KBM-7 (cell line): Measurements from ENCODE around the gene TTC34.

Experiments used
- DNase-seq: peaks from one replicate; pipeline ENCODE4 v3.0.0-alpha.2; 2015
- in situ Hi-C: fragments of 300-500 bp; cut with MboI; formaldehyde crosslinking; loops from 2 replicates; pipeline ENCODE4 v1.14.3; 2020; ENCODE audit warnings: low sequenced_read_pairs, low pct_unique_long_range_greater_than_20kb, mixed read lengths

The TTC34 gene

GRCh38 chr1:2623571-2624337 is 177.7 kb downstream of the TTC34 start:
- no peak for DNase-seq
- in situ Hi-C loops = no loop called here

DNA sequence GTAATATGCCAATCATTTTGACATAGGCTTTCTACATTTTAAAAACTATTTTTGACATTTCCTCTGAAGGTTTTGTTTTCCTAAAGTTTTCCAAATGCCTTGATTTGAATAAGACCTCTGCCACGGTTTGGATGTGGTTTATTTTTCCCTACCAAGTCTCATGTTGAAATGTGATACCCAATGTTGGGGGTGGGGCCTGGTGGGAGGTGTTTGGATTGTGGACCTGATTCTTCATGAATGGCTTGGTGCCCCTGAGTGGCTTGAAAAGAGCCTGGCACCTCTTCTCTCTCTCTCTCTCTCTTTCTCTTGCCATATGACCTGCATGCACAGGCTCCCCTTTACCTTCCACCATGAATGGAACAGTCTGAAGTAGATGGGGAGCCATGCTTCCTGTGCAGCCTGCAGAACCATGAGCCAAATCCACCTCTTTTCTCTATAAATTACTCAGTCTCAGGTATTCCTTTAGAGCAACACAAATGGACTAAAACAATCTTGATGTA is 183.5 kb downstream of the TTC34 start:
- in situ Hi-C loops = no loop called here
- DNase-seq = no peak

GRCh38 chr1:2614145-2614544 is 187.3 kb downstream of the TTC34 start:
- in situ Hi-C loops = no loop called here
- DNase-seq = no peak

DNA sequence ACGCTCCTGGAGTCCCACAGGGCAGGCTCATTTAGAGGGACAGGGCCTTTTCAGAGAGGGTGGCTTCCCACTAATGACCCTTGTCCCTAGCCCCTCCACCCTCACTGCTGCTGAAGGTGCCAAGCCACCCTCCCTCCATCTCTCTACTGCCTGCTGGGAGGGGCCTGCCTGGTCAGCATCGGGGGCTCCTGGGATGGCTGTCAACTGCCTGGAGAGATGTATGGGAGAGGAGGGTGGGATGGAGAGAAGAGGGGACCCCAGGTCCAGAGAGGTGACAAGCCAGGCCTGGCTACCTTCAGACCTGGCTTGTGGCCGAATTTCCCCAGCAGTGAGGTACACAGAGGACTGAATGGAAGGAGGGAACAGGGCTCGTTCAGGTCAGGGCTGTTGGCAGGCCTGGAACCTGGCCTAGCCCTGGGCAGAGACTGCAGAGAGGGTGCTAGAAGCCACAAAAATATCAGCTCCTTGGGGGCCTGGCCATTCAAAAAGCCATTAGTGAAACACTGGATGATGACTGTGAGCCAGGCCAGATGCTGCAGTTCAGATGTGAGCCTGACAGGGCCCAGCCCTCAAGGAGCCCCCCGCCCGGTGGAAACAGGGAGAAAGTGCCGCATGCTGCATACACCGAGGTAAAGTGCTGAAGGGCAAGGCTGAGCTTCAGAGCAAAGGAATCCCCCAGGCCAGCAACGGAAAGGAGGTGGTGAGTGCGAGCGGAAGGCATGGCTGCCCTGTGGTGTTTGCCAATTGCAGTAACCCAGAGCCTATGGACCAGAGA is 188.7 kb downstream of the TTC34 start:
- in situ Hi-C loops = no loop called here

GRCh38 chr1:2611621-2612437 is 189.7 kb downstream of the TTC34 start:
- in situ Hi-C loops = no loop called here

More for the DNA sequence above, 188.7 kb downstream of the TTC34 start:
- no peak for DNase-seq

GRCh38 chr1:2611031-2611501 is 190.4 kb downstream of the TTC34 start:
- in situ Hi-C loops = no loop called here
- no peak for DNase-seq

More at GRCh38 chr1:2611621-2612437, 189.7 kb downstream of the TTC34 start:
- no peak for DNase-seq

DNA sequence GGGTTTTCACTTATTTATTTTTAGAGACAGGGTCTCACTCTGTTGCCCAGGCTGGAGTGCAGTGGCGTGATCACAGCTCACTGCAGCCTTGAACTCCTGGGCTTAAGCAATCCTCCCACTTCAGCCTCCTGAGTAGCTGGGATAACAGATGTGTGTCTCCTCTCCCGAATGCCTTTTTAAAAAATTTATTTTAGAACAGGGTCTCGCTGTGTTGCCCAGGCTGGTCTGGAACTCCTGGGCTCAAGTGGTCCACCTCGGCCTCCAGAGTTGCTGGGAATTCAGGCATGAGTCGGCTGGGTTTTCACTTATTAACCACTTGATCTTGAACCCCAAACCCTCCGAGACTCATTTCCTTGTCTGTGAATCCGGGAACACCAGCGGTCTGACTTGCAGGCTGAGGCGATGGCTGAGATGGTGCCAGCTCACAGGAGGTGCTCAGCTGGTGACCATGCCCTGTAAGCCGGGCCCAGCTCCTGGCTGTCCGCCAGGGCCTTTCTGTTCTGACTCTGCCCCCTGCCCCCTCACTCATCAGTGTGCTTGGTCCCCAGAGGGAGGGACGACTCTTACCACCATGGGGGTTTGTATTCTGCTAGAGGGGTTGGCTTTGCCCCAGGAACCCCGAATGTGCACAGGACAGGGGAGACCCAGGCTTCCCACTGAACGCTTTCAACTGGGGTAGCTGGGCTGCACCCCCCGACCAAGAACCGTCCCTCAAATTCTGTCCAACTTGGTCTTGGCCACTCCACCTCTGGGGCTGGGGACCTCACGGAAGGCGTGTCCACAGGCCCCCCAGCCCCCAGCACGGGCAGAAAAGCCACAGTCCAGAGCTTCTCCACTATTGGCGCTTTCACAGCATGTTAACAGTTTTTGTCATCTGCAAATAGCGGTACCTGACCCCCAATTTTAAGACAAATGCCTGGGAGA is 191.2 kb downstream of the TTC34 start:
- in situ Hi-C loops = no loop called here
- DNase-seq = no peak

DNA sequence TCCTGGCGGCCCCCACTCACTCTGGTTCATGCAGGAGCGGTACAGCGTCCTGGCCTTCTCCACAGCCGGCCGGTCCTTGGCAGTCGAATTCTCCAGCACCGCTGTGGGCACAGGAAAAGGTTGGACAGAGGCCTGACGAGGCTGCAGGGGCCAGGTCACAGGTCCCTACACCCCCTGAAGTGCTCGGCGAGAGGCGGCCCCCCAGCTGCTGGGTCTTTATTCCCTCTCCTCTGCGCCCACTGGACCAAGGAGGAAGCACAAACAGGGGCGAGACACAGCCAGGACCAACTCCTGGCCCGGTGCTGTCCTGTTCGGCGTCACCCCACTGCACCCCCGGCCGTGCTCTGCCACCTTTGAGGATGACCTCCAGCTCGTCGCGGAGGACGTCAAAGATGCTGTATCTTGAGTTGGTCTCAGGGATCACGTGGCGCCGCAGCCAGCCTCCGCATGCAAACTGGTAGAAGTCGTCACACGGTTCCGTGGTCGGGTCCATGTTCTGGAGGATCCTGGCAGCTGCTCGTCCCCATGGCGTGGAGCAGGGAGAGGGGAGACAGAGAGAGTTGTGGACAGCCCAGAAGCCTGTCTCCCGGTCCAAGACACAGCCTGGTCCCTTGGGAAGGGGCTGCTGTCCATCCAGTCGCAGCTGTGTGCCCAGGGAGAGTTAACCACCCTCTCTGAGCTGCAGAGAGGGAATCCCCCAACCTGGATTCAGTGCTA is 192.0 kb downstream of the TTC34 start:
- in situ Hi-C loops = no loop called here
- DNase-seq = no peak

GRCh38 chr1:2607641-2608091 is 193.8 kb downstream of the TTC34 start:
- in situ Hi-C loops = no loop called here
- DNase-seq = no peak

DNA sequence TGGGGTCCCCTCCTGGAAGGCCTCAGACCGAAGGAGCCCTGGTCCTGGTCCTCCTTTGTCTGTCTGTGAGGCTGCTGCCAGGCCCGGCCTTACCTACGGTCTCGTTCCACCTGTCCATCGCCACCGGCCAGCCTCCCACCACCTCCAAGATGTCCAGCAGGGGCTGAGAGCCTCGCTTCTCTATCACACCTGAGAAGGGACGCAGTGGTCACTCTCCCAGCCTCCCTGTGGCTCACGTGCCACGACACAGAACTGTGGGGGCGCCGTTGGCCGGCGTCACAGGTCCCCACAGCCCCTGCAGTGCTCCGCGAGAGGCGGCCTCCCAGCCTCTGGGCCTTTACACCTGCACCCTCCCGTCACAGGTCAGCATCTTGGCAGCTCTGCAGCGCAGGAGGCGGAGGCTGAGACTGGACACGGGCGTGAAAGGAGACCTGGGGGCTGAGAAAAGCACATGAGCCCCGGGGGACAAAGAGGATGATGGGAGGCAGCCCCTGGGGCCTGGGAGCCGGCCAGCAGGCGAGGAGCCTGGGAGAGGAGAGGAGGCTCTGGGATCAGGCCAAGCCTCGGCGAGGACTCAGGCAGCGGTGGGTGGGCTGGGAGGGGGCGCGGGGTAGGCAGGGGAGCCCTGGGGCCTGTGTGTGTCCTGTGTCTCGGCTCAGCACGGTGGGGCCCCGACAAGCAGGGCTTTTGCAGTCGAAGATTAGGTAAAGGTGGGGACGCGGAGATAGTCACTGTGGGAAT is 194.4 kb downstream of the TTC34 start:
- no peak for DNase-seq
- in situ Hi-C loops = no loop called here

DNA sequence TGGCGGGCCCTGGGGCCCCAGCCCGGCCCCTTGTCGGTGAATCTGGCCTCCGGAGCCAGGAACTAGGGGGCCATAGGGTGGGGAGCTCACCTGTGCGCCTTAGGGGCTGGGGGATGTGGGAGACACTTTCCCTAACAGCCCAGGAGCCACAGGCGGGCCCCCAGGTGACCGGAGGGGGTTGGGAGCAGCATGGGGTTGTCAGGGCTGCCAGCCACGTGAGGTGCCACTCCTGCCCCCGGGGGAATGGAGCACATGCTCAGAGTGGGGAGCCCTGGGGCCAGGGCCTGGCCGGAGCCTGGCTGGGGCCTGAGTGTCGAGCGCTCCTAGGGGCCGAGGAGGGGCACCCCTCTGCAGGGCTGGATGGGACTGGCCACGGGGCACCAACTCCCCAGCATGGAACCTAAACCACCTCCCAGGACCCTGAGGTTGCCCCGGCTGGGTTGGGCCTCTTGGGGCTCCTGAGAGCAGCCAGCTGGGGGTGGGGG is 195.1 kb downstream of the TTC34 start:
- DNase-seq = no peak
- in situ Hi-C loops = no loop called here

DNA sequence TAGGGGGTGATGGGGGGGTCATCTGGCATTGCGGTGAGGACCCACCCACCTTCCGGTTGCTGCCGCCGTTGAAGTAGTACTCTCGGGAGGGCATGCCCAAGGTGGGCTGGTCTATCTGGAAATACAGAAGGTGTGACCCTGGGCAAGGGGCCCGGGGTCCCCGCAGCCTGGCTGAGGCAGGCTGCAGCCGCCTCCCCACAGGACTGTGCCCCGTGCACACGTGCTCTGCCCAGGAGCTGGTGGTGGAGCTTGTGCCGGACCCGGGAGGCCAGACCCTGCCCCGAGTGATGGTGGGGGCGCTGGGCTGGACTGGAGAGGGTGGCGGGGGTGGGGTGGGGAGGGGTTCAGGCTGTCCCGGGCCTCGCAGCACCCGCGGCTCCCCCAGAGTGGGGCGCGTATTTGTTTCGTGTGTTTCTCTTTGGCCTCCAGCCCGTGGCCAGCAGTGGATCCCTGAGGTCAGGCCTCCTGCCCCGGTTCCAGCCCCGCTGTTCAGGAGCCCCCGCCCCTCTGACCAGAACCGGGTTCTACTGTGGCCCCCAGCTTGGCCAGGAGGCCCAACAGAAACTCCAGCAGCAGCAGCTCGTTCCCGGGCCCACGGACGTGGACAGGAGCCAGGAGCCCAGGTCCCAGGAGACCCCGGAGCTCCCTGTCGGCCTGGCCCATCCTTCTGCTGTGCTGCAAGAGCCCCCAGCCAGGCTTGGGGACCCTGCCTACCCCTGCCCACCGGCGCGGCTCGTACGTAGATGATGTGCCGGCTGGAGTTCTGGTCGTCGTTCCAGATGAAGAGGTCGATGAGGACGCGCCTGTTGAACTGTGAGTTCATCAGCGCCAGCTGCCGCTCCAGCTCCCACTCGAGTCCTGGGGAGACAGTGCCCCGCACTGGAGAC is 195.7 kb downstream of the TTC34 start:
- DNase-seq = no peak
- in situ Hi-C loops = no loop called here

DNA sequence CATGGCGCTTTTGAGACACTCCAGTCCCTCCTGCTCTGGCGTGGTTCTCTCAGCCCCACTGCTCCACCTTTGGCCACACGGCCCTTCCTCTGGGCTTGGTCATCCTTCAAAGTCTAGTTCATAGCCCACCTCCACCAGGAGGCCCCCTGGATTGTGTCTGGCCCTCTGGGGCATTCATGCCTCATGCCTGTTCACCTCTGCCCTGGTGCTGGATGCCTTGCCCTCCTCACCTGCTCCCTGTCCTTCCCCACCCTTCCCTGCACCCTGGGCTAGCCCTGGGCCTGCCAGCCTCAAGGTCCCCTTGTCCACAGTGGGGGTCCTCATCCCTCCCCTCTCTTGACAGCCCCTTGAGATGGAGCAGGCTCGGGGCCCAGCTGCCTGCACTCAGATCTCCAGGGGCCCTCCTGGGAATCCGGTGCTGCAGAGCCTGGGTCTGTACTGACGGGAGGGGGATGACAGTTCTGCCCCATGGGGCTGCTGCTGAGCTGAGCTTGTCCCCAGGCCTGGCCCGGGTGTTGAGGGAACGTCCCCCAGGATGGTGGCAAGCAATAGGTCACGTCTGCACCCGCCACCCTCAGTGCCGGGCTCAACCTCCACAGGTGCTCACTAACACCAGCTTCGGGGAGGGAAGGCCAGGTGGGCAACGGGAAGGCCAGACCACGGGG is 196.5 kb downstream of the TTC34 start:
- DNase-seq = no peak
- in situ Hi-C loops = no loop called here

DNA sequence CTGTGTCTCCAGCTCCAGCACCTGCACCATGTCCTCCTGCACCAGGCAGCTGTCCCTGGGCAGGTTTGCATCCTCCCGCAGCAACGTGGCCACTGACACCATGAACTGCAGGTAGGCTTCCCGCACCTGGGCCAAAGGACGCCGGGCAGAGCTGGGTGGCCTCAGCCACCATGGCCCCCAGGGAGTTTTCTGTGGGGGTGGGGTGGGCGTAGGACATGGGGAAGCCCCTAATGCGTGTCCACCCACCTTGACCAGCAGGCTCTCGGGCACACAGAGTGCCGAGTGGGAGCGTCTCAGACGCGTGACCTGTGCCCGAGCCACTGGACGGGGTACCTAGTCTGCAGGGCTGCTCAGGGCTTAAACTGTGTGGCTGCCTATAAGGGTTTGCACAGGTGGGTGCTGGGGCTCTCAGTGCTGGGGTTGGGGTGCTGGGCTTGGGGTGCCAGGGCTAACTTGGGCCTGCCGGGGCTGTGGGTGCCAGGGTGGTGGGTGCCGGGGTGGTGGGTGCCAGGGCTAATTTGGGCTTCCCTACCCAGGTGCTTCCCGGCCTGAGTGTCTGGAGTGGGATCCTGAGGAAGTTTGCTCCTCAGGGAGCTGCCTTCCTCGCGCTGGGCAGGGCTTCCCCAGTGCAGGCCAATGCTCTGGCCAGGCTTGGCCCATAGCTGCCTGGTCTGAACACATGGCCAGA is 197.2 kb downstream of the TTC34 start:
- DNase-seq = no peak
- in situ Hi-C loops = no loop called here

DNA sequence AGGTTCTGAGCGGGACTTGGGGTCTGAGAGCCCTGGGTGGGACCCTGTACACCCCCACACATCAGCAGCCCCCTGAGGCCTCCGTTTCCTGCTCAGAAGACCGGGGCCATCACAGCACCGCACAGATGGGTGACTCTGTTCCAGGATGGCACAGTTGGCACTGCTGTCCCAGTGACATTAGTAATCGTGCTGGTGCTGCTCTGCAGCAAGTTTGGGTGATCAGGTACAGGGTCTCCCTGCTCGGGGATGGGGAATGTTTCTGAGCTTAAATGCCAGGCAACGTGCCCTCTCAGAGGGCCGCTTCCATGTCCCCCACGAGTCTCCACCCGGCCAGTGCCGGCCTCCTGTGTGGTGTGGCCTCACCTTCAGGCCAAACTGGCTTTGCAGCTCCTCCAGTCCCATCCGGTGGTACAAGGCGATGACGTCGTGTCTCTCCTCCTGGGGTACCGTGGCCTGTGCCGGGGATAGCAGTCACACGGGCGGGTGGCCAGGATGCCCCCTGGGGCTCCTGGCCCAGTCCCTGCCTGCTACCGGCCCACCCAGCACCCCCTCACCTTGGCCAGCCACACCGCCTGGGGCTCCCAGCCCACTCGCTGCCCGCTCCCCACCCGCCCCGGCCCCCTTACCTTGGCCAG is 197.9 kb downstream of the TTC34 start:
- in situ Hi-C loops = no loop called here
- DNase-seq = no peak
